H9 (cell line): ENCODE measurements around the gene SCIMP. TPM values are rescaled to one million over a fixed set of nuclear protein-coding genes. Genes with fewer than 3 reads are reported as not detected.

Experiments used
- DNase-seq: peaks from one replicate; pipeline ENCODE4 v3.0.0-alpha.2; 2017
- H2AFZ ChIP-seq: one replicate; pipeline ENCODE4 v1.6.1; 2013; ENCODE audit warnings: mild to moderate bottlenecking, low read length, control low read depth, moderate library complexity
- H2AK5ac ChIP-seq: 2 replicates; pipeline ENCODE4 v1.6.1; 2013; ENCODE audit warnings: low read length, control low read depth, mixed read lengths; ENCODE audit not compliant: insufficient read length
- H2BK120ac ChIP-seq: one replicate; pipeline ENCODE4 v1.6.1; 2013; ENCODE audit warnings: low read depth, mild to moderate bottlenecking, low read length, control low read depth, inconsistent platforms; ENCODE audit not compliant: poor library complexity, severe bottlenecking
- H2BK12ac ChIP-seq: 2 replicates; pipeline ENCODE4 v1.6.1; 2013; ENCODE audit warnings: low read length, control low read depth, mixed read lengths, low read depth; ENCODE audit not compliant: insufficient read length
- H2BK15ac ChIP-seq: 2 replicates; pipeline ENCODE4 v1.6.1; 2013; ENCODE audit warnings: low read depth, low read length, control low read depth
- H2BK20ac ChIP-seq: one replicate; pipeline ENCODE4 v1.6.1; 2013; ENCODE audit warnings: low read depth, mild to moderate bottlenecking, low read length, control low read depth, inconsistent platforms; ENCODE audit not compliant: poor library complexity, severe bottlenecking
- H2BK5ac ChIP-seq: 2 replicates; pipeline ENCODE4 v1.6.1; 2013; ENCODE audit warnings: low read length, control low read depth, mixed read lengths; ENCODE audit not compliant: insufficient read length
- H3K14ac ChIP-seq: 2 replicates; pipeline ENCODE4 v1.6.1; 2013; ENCODE audit warnings: low read length, control low read depth; ENCODE audit not compliant: insufficient read depth
- H3K18ac ChIP-seq: 2 replicates; pipeline ENCODE4 v1.6.1; 2013; ENCODE audit warnings: low read depth, mild to moderate bottlenecking, mixed read lengths, low read length, control low read depth; ENCODE audit not compliant: insufficient read length
- H3K23ac ChIP-seq: 2 replicates; pipeline ENCODE4 v1.6.1; 2013; ENCODE audit warnings: low read length, control low read depth, mixed read lengths, low read depth; ENCODE audit not compliant: insufficient read length
- H3K23me2 ChIP-seq: 2 replicates; pipeline ENCODE4 v1.6.1; 2013; ENCODE audit warnings: low read depth, mild to moderate bottlenecking, mixed read lengths, low read length, control low read depth; ENCODE audit not compliant: insufficient read length, poor library complexity, severe bottlenecking
- H3K27ac ChIP-seq: 2 replicates; pipeline ENCODE4 v1.5.1; 2013; ENCODE audit warnings: low read length, control low read depth, mixed read lengths, low read depth; ENCODE audit not compliant: insufficient read length
- H3K27me3 ChIP-seq: 2 replicates; pipeline ENCODE4 v1.6.1; 2013; ENCODE audit warnings: low read length, control low read depth, inconsistent platforms; ENCODE audit not compliant: insufficient read depth
- H3K4ac ChIP-seq: 2 replicates; pipeline ENCODE4 v1.6.1; 2013; ENCODE audit warnings: low read depth, mild to moderate bottlenecking, control low read depth, inconsistent platforms, low read length, moderate library complexity
- H3K4me1 ChIP-seq: 2 replicates; pipeline ENCODE4 v1.6.1; 2013; ENCODE audit warnings: low read length, control low read depth, inconsistent platforms; ENCODE audit not compliant: insufficient read depth
- H3K4me2 ChIP-seq: 2 replicates; pipeline ENCODE4 v1.6.1; 2013; ENCODE audit warnings: low read length, control low read depth, mixed read lengths; ENCODE audit not compliant: insufficient read length, insufficient read depth
- H3K56ac ChIP-seq: 2 replicates; pipeline ENCODE4 v1.6.1; 2013; ENCODE audit warnings: low read depth, mild to moderate bottlenecking, mixed read lengths, low read length, control low read depth; ENCODE audit not compliant: insufficient read length
- H3K79me1 ChIP-seq: 2 replicates; pipeline ENCODE4 v1.6.1; 2013; ENCODE audit warnings: low read depth, mild to moderate bottlenecking, moderate library complexity, low read length, control low read depth, inconsistent platforms; ENCODE audit not compliant: insufficient read depth, poor library complexity, severe bottlenecking
- H3K79me2 ChIP-seq: 2 replicates; pipeline ENCODE4 v1.6.1; 2013; ENCODE audit warnings: low read length, control low read depth, inconsistent platforms; ENCODE audit not compliant: insufficient read depth
- H3K9ac ChIP-seq: 2 replicates; pipeline ENCODE4 v1.6.1; 2013; ENCODE audit warnings: low read length, control low read depth, mixed read lengths; ENCODE audit not compliant: insufficient read length; ENCODE audit errors: extremely low read depth
- H3K9me3 ChIP-seq: one replicate; pipeline ENCODE4 v1.6.1; 2013; ENCODE audit warnings: low read depth, low read length, inconsistent platforms; ENCODE audit not compliant: control insufficient read depth
- H3T11ph ChIP-seq: one replicate; pipeline ENCODE4 v1.6.1; 2013; ENCODE audit warnings: mild to moderate bottlenecking, low read length, control low read depth, inconsistent platforms
- H4K20me1 ChIP-seq: one replicate; pipeline ENCODE4 v1.6.1; 2013; ENCODE audit not compliant: control insufficient read depth, insufficient read length, insufficient read depth
- H4K5ac ChIP-seq: 2 replicates; pipeline ENCODE4 v1.6.1; 2013; ENCODE audit warnings: low read depth, mild to moderate bottlenecking, mixed read lengths, low read length, control low read depth; ENCODE audit not compliant: insufficient read length
- H4K8ac ChIP-seq: replicated peaks from 2 replicates; pipeline ENCODE4 v1.6.1; 2013; ENCODE audit warnings: low read length, control low read depth, mixed read lengths, low read depth; ENCODE audit not compliant: insufficient read length
- H4K91ac ChIP-seq: 2 replicates; pipeline ENCODE4 v1.6.1; 2013; ENCODE audit warnings: low read depth, mild to moderate bottlenecking, moderate library complexity, mixed read lengths, low read length, control low read depth; ENCODE audit not compliant: insufficient read length
- H3K27ac Mint-ChIP-seq, 3 experiments: 2 replicates in 2 of 3; 3 replicates in 1 of 3; pipeline ENCODE4 v1.8.0; 2020 to 2021; ENCODE audit warnings: mixed read lengths in 3 of 3, mild to moderate bottlenecking in 1 of 3, moderate library complexity in 1 of 3
- H3K27me3 Mint-ChIP-seq: 2 replicates; pipeline ENCODE4 v1.8.0; 2021; ENCODE audit warnings: low read depth, mild to moderate bottlenecking, moderate library complexity, mixed read lengths
- H3K36me3 Mint-ChIP-seq, 3 experiments: 2 replicates in 2 of 3; 3 replicates in 1 of 3; pipeline ENCODE4 v1.8.0; 2020 to 2021; ENCODE audit warnings: low read depth in 3 of 3, mixed read lengths in 3 of 3; ENCODE audit not compliant: insufficient read depth in 1 of 3
- H3K4me1 Mint-ChIP-seq, 2 experiments: 2 replicates each; pipeline ENCODE4 v1.8.0; 2020; ENCODE audit warnings: mixed read lengths in 2 of 2
- H3K4me3 Mint-ChIP-seq, 2 experiments: 2 replicates in 1 of 2; 3 replicates in 1 of 2; pipeline ENCODE4 v1.8.0; 2020 to 2021; ENCODE audit warnings: mild to moderate bottlenecking in 2 of 2, mixed read lengths in 2 of 2, moderate library complexity in 1 of 2
- H3K9me3 Mint-ChIP-seq, 2 experiments: 2 replicates in 1 of 2; 3 replicates in 1 of 2; pipeline ENCODE4 v1.8.0; 2020; ENCODE audit warnings: mild to moderate bottlenecking in 2 of 2, mixed read lengths in 2 of 2, moderate library complexity in 1 of 2
- WGBS: extraction: QIAGEN DNeasy Blood & Tissue Kit; methylation state at CpG from one replicate; pipeline ENCODE4 v1.1.7; 2013; ENCODE audit warnings: missing lambda C conversion rate, low lambda C conversion rate, mixed read lengths; ENCODE audit not compliant: insufficient read length; ENCODE audit errors: extremely low coverage; 5-methylcytosine and 5-hydroxymethylcytosine counted together
- total RNA-seq: library from RNA; stranded (reverse); gene quantifications from 2 replicates; pipeline ENCODE4 v1.2.1, GENCODE V29; 2021
- TF ChIP-seq, protein P1 (sequence below): fragments of 200-600 bp; sonication (generic); conservative IDR thresholded peaks from 3 replicates; pipeline ENCODE4 v1.8.0; 2021; ENCODE audit warnings: antibody characterized with exemption, mild to moderate bottlenecking

Gene SCIMP
- total RNA-seq, 1 experiment from 2014 or later: not detected

DNA sequence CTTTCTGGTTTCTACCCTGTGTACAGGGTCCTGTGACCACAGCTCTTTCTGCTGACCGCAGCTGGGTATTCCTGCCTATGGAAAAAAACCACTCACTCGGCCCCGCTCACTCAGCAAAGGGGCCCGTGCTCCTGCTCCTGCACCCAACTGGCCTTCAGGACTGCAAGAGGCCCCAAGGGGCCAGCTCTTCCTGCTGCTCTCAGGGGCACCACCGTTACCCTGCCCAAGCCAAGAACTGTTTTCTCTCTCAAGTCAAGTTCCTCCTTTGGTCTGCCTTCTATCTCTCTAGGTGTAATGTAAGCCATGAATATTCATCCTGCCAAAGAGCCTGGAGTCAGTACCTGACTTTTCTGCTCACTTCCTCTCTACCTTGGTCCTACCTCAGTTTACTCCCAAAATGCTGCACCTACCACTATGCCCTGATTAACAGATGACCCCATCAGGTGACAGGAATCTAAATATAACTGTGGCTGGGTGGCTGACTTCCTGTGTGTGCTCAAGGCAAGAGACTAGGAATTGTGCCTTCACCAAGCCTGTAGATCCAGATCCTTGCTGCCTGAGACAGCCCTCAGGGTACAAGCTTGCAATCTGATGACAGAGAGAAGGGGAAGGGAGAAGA lies 20.4 kb upstream of the SCIMP start:
- no peaks in the 10 kb centered on the region; the same call in 1 of the 2 replicates for H3K27me3 Mint-ChIP-seq

More for the DNA sequence above, 20.4 kb upstream of the SCIMP start:
- peak overlapping the region in 1 of 3 experiments; percentile 23; a peak in 1 of 7 replicates for H3K27ac Mint-ChIP-seq
- Histone ChIP-seq H4K8ac (no peak overlapping the region), H4K91ac (no peak overlapping the region), H3T11ph (no peak overlapping the region), H3K9ac (no peak overlapping the region), H2BK5ac (no peak overlapping the region), H3K27me3 (no peaks in the 10 kb centered on the region), H2AFZ (peak overlapping the region; percentile 50), H2BK12ac (no peak overlapping the region), H3K27ac (no peak overlapping the region), H2BK15ac (no peak overlapping the region), H3K79me1 (no peaks in the 10 kb centered on the region), H4K20me1 (no peaks in the 10 kb centered on the region), H3K79me2 (no peaks in the 10 kb centered on the region), H3K9me3 (no peaks in the 10 kb centered on the region), H3K56ac (no peak overlapping the region), H2AK5ac (no peak overlapping the region), H2BK120ac (no peak overlapping the region), H3K4ac (no peak overlapping the region), H3K14ac (no peak overlapping the region), H3K18ac (no peak overlapping the region), H4K5ac (no peak overlapping the region), H3K4me1 (no peaks in the 10 kb centered on the region), H3K23me2 (no peaks in the 10 kb centered on the region), H3K4me2 (no peak overlapping the region), H2BK20ac (no peak overlapping the region), H3K23ac (no peak overlapping the region)
- DNase-seq: no peak
- no peaks in the 10 kb centered on the region for H3K36me3 Mint-ChIP-seq
- no peak overlapping the region for H3K4me3 Mint-ChIP-seq
- H3K4me1 Mint-ChIP-seq: peaks cover 8 to 10% of the 10 kb centered on the region in 2 experiments
- no CpG with 5 or more reads among the region's 5 CpGs for WGBS
- TF ChIP-seq, protein P1, sequence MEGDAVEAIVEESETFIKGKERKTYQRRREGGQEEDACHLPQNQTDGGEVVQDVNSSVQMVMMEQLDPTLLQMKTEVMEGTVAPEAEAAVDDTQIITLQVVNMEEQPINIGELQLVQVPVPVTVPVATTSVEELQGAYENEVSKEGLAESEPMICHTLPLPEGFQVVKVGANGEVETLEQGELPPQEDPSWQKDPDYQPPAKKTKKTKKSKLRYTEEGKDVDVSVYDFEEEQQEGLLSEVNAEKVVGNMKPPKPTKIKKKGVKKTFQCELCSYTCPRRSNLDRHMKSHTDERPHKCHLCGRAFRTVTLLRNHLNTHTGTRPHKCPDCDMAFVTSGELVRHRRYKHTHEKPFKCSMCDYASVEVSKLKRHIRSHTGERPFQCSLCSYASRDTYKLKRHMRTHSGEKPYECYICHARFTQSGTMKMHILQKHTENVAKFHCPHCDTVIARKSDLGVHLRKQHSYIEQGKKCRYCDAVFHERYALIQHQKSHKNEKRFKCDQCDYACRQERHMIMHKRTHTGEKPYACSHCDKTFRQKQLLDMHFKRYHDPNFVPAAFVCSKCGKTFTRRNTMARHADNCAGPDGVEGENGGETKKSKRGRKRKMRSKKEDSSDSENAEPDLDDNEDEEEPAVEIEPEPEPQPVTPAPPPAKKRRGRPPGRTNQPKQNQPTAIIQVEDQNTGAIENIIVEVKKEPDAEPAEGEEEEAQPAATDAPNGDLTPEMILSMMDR: no peak
- H3K9me3 Mint-ChIP-seq: no peaks in the 10 kb centered on the region
